Measurements from ENCODE around the gene ATXN7L1.

Gene ATXN7L1

DNA sequence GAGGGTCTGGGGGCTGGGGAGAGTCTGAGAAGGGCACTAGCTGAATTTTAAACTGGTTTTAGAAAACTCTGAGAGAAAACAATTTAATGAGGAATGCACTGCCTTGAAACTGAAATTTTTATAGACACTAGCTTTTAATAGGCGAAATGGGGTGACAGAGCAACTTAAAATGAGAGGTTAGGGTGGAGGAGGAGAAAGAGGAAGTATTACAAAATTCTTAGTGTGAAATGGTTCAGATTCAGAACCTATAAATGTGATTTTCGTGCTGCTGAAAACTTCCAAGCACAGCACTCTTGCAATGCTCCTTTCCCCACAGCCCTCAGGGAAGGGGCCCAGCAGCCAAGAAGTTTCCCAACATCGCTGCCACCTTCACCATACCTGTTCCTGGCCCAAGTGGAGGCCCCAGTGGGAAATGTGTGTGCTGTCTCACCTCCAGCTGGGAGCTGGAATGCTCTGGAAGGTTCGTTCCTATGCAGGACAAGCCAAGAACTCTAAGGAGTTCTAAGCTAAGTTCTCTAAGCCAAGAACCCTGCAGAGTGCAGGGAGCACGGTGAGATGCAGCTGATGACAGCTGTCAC lies 60.0 kb downstream of the ATXN7L1 start:
- TF ChIP-seq GATA3 (IDR thresholded peaks at IDR 0.05; ENCODE audit: low read depth, low read length) (no peak), GATA2 (IDR thresholded peaks at IDR 0.05; ENCODE audit: low read depth, low read length) (no peak)

DNA sequence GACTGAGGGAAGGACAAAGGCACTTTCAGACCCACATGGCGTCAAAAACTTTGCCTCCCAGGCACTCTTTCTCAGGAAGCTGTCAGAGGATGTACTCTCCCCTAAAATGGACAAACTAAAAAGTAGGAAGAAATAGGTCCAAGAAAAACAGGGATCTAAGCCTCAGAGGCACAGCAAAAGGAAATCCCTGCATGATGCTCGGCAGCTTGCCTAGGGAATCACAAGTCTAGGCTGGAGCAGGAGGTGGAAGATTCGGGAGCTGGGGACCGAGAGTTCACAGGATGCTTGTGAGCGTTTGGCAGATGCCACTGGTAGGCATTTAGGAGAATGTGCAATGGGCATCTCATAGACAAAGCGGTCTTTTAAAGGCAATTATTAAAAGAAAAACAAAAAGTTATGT lies 60.8 kb downstream of the ATXN7L1 start:
- no peak for TF ChIP-seq GATA3 (IDR thresholded peaks at IDR 0.05; ENCODE audit: low read depth, low read length)
- no peak for TF ChIP-seq GATA2 (IDR thresholded peaks at IDR 0.05; ENCODE audit: low read depth, low read length)

DNA sequence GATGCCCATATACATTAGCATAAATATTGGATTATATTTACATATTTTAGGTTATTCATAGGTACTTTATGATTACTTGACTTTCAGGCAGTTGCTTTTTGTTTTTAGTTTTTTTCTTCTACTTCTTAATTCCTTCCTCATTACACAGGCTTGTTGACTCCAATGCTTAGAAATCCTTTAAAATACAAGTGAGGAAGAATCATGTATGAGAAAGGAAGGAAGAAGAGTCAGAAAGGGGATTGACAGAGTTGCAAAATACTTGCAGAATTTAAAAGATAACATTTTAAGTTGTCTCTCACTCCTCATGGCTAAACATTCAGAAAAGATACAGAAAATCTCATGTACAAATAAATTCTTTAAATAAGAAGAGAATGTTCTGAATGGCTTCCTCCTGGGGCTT lies 61.9 kb downstream of the ATXN7L1 start:
- TF ChIP-seq GATA2 (IDR thresholded peaks at IDR 0.05; ENCODE audit: low read depth, low read length): no peak
- no peak for TF ChIP-seq GATA3 (IDR thresholded peaks at IDR 0.05; ENCODE audit: low read depth, low read length)

DNA sequence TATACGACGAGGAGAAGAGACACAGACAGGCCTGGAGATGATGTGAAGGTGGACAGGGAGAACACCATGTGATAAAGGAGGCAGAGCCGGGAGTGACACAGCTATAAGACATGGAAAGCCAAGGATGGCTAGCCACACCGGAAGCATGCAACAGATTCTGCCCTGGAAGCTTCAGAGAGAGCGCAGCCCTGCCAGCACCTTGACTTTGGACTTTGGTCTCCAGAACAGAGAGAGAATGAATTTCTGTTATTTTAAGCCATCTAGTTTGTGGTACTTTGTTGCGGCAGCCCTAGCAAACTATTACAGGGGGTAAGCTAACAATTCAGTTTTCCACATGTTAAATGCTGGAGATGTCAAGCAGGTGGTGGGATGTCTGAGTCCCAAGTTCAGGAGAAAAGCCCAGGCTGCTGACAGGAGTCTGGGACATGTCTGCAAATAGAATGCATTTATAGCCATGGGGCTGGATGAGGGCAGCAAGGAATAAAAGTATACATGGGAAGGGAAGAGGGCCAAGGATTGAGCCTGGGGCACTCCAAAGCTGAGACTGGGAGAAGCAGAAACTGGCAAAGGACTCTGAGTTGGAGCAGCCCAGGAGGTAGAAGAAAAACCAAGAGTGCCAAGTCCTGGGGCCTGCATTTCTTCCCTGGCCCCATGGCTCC lies 65.1 kb downstream of the ATXN7L1 start:
- TF ChIP-seq GATA2 (IDR thresholded peaks at IDR 0.05; ENCODE audit: low read depth, low read length): no peak
- no peak for TF ChIP-seq GATA3 (IDR thresholded peaks at IDR 0.05; ENCODE audit: low read depth, low read length)

- TF ChIP-seq GATA2 (IDR thresholded peaks at IDR 0.05; ENCODE audit: low read depth, low read length) (no peak), GATA3 (IDR thresholded peaks at IDR 0.05; ENCODE audit: low read depth, low read length) (no peak)
Observed at GRCh38 chr7:105810556-105810955, 65.8 kb downstream of the ATXN7L1 start.

DNA sequence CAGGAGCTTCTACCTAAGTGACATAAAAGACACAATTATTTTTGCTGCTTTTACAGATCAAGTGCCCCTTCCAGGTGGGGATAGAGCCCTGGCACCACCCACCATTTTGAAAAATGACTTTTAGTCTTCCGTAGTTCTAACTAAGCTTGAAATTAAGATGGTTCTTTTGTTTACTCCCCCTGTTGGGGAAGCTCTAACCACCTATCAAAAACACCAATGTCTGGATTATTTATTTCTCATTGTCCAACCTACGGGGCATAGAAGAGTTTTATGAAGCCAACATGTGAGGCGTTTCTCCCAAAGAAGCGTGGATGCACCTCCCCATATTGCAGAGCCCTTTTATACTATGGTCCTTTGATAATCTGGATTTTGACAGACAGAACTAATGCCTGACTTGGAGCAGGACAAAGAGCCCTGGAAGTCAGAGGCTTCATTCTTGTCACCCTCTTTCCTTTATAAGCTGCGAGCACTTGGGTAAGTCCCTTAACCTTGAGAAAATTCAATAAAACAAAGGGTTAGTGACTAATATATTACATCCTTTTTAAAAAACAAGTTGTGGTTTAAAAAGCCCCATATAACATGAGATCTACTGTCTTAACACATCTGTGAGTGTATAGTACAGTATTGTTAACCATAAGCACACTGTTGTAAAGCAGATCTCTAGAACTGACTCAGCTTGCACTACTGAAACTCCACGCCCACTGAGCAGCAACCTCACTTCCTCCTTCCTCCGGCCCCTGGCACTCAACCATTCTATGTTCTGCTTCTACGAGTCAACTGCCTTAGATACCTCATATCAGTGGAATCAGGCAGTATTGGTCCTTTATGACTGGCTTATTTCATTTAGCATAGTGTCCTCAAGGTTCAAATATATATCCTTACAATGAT lies 67.5 kb downstream of the ATXN7L1 start:
- no peak for TF ChIP-seq GATA2 (IDR thresholded peaks at IDR 0.05; ENCODE audit: low read depth, low read length)
- TF ChIP-seq GATA3 (IDR thresholded peaks at IDR 0.05; ENCODE audit: low read depth, low read length): no peak

- TF ChIP-seq GATA3 (IDR thresholded peaks at IDR 0.05; ENCODE audit: low read depth, low read length) (no peak), GATA2 (IDR thresholded peaks at IDR 0.05; ENCODE audit: low read depth, low read length) (no peak)
Observed at GRCh38 chr7:105808209-105808608, 68.2 kb downstream of the ATXN7L1 start.

- TF ChIP-seq GATA2 (IDR thresholded peaks at IDR 0.05; ENCODE audit: low read depth, low read length): no peak
Observed at GRCh38 chr7:105807448-105807762, 69.0 kb downstream of the ATXN7L1 start.

DNA sequence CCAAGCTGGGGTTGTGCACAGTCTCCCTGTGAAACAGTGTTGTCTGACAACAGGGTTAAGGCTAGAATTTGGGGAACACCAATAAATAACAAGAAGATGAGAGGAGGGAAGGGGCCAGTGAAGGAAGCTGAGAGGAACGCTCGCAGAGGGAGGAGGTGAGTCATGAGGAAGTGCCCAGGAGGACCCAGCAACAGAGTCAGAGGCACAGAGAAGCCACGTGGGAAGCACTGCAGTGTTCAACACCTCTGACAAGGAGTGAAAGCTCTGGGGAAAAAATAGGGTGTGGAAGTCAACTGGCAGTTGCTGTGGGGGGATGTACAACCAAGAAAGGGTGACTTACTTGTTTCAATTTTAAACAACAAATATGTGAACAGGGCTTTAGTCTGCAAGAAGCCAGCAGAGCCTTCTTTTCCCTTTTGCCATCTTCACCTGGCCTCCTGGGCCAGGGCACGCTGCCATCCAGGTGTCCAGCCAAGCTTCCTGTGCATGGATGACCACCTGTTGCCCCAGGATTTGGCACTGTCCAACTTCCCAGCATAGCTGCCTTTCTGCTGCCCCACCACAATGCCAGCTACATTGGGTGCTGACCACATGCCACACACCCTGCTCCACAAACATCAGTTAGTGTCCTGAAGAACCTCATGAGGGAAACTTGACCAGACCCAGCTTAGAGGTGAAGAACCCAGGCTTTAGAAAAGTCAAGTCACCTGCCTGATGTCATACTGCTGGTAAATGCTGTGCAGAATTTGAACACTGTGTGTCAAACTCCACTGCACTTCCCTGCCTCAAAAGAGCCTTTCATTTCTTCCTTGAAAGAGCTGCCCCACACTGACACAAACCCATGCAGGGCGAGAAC lies 69.6 kb downstream of the ATXN7L1 start:
- no peak for TF ChIP-seq GATA2 (IDR thresholded peaks at IDR 0.05; ENCODE audit: low read depth, low read length)
- TF ChIP-seq GATA3 (IDR thresholded peaks at IDR 0.05; ENCODE audit: low read depth, low read length): no peak

DNA sequence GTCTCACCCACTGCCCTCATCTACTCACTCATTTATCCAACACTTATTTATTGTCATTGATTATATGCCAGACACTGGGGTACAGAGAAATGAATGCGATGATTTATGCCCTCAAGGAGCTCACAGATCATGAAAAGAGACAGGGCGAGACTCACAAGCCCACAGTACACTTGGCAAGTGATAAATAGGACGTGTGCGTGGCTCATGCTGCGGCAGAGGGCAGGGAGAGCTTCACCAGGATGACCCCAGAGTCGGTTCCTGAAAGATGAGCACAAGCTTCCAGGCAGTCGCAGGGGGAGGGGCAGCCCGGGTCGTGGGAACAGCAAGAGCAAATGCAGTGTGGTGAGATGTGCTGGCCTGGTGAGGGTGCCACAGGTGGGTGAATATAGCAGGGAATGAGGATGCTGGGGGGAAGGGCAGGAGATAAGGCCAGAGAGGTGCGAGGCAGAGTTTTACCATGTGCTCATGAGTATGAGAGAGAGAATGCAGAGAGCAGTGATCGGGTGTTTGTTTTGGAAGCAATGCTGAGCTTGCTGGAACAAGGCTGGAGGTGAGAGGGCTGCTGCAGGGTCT lies 70.9 kb downstream of the ATXN7L1 start:
- TF ChIP-seq GATA3 (IDR thresholded peaks at IDR 0.05; ENCODE audit: low read depth, low read length) (no peak), GATA2 (IDR thresholded peaks at IDR 0.05; ENCODE audit: low read depth, low read length) (no peak)

GRCh38 chr7:105803429-105803736 lies 73.0 kb downstream of the ATXN7L1 start:
- TF ChIP-seq GATA3 (IDR thresholded peaks at IDR 0.05; ENCODE audit: low read depth, low read length) (no peak), GATA2 (IDR thresholded peaks at IDR 0.05; ENCODE audit: low read depth, low read length) (no peak)

DNA sequence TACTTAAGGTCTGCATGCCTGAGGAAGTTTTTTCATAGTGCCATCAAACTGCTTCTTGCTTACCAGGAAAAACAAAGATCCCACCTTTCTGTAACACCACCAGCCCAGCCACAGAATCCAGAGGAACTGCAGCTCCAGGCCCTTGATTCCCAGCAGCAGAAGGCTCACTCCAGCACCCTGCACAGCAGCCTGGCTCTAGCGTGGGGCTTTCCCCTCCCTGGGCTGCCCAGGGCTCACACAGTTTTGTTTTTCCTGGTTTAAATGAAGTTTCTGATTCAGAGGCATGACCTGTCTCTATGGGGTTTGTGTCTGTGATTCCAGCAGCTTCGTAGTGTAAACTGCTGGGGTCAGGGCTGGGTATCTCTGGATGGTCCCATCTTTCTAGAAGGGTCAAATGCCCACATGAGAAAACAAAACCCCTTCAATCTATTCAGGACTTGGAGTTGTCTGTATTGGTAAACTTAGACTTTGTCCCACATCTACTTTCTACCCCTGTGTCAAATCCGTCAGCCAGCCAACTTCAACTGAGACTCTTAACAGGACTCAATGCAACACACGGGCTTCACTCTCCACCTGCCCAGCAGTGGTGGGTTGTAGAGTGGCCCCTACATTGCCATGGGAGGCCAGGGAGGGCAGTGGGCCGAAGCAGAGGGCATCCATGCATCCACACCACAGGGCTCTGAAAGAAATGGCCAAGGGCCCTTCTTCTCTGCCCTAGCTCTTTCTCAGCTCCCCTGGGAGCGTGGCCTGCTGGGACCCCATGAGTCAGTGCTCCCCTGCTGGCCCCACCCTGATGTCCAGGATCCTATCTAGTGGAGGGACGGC lies 73.6 kb downstream of the ATXN7L1 start:
- TF ChIP-seq GATA3 (IDR thresholded peaks at IDR 0.05; ENCODE audit: low read depth, low read length): no peak
- no peak for TF ChIP-seq GATA2 (IDR thresholded peaks at IDR 0.05; ENCODE audit: low read depth, low read length)

- TF ChIP-seq GATA2 (IDR thresholded peaks at IDR 0.05; ENCODE audit: low read depth, low read length) (no peak), GATA3 (IDR thresholded peaks at IDR 0.05; ENCODE audit: low read depth, low read length) (no peak)
Observed at GRCh38 chr7:105800849-105801534, 75.4 kb downstream of the ATXN7L1 start.

Data from SH-SY5Y (cell line).